Body of pancreas (tissue), 4 donors: ENCODE measurements around the gene SETBP1.

Experiments
- POLR2A ChIP-seq, 3 donors: fragments of 450-650 bp; IDR thresholded peaks; one replicate each; pipeline ENCODE4 v1.6.1; 2016; ENCODE audit warnings: antibody characterized with exemption in 3 of 3, mild to moderate bottlenecking in 2 of 3
- TF ChIP-seq, protein P1 (sequence below), 7 experiments: fragments of 450-650 bp in 4 of 7; fragments of 200-600 bp in 3 of 7; sonication (generic) in 3 of 7; IDR thresholded peaks; one replicate each; pipeline ENCODE4 v1.5.1; 2016 to 2019; ENCODE audit warnings: antibody characterized with exemption in 7 of 7

DNA sequence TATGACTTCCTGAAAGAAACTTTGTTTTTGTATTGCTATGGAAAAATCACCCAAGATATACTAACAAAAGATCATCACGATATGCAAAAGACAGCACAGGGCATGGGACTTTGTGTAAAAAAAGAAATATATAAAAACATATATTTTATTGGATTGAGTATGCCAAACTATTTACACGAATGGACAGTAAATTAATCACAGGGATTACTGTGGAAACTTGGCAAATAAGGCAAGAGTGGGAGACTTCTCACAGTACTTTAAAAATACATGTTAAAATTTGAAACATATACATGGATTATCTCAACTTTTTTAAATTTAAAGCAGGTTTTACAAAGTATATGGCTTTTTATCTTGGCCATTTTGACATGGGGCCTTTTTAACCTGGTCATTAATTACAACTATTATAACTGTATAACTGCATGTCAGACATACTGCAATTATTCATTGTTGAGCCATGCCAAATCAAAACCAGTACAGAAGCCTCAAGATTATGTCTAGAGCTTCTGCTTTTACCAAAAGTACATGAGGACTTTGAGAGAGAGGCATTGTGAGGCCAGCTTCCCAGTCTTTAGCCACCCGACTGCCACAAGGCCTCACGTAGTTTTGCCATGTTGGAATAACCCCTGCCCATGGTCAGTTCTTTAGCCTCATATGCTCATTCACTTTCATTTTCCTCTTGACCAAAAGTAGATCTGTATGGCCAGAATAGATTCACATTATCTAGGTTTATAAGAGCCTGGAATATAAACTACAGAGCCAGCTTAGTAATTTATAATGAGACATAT, 419.8 kb downstream of the SETBP1 start:
- TF ChIP-seq POLR2A (IDR thresholded peaks at IDR 0.05) = no peak
- TF ChIP-seq, protein P1, sequence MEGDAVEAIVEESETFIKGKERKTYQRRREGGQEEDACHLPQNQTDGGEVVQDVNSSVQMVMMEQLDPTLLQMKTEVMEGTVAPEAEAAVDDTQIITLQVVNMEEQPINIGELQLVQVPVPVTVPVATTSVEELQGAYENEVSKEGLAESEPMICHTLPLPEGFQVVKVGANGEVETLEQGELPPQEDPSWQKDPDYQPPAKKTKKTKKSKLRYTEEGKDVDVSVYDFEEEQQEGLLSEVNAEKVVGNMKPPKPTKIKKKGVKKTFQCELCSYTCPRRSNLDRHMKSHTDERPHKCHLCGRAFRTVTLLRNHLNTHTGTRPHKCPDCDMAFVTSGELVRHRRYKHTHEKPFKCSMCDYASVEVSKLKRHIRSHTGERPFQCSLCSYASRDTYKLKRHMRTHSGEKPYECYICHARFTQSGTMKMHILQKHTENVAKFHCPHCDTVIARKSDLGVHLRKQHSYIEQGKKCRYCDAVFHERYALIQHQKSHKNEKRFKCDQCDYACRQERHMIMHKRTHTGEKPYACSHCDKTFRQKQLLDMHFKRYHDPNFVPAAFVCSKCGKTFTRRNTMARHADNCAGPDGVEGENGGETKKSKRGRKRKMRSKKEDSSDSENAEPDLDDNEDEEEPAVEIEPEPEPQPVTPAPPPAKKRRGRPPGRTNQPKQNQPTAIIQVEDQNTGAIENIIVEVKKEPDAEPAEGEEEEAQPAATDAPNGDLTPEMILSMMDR (IDR thresholded peaks at IDR 0.05) = no peak
